Neural cell (in vitro differentiated cells): ENCODE data around the gene ZNF565. TPM values are rescaled to one million over a fixed set of nuclear protein-coding genes. Genes with fewer than 3 reads are reported as not detected.

Experiments
- H2AFZ ChIP-seq: fragments of 200-600, 300-800 bp; sonication (generic), shearing (Covaris generic); 2 replicates; pipeline ENCODE4 v1.6.0; 2014; ENCODE audit warnings: low read depth, mild to moderate bottlenecking, antibody characterized with exemption, low read length, moderate library complexity
- H3F3A ChIP-seq: fragments of 200-600 bp; shearing (Covaris generic); 2 replicates; pipeline ENCODE4 v1.6.1; 2016; ENCODE audit warnings: mild to moderate bottlenecking, moderate library complexity, mixed read lengths, antibody characterized with exemption, low read length; ENCODE audit not compliant: insufficient read depth, poor library complexity, severe bottlenecking
- H3K27ac ChIP-seq: fragments of 200-600, 300-800 bp; sonication (generic), shearing (Covaris generic); 2 replicates; pipeline ENCODE4 v1.5.1; 2014; ENCODE audit warnings: mild to moderate bottlenecking, low read length, moderate library complexity
- H3K27me3 ChIP-seq: fragments of 300-800, 200-600 bp; sonication (generic), shearing (Covaris generic); 2 replicates; pipeline ENCODE4 v1.6.0; 2014; ENCODE audit warnings: mild to moderate bottlenecking, low read depth, low read length, moderate library complexity; ENCODE audit not compliant: insufficient read depth
- H3K36me3 ChIP-seq: fragments of 300-800, 200-600 bp; sonication (generic), shearing (Covaris generic); 2 replicates; pipeline ENCODE4 v1.5.1; 2014; ENCODE audit warnings: mild to moderate bottlenecking, antibody characterized with exemption, low read length, moderate library complexity; ENCODE audit not compliant: insufficient read depth
- H3K4me2 ChIP-seq: fragments of 300-800, 200-600 bp; sonication (generic), shearing (Covaris generic); 2 replicates; pipeline ENCODE4 v1.6.0; 2014; ENCODE audit warnings: mild to moderate bottlenecking, low read length
- H3K4me3 ChIP-seq: fragments of 300-800, 200-600 bp; sonication (generic), shearing (Covaris generic); 2 replicates; pipeline ENCODE4 v1.5.1; 2014; ENCODE audit warnings: mild to moderate bottlenecking, low read length, moderate library complexity
- H3K79me2 ChIP-seq: fragments of 200-600 bp; shearing (Covaris generic); replicated peaks from 2 replicates; pipeline ENCODE4 v1.6.0; 2014; ENCODE audit warnings: mild to moderate bottlenecking, low read length, moderate library complexity; ENCODE audit not compliant: insufficient read depth
- H3K9ac ChIP-seq: fragments of 300-800, 200-600 bp; sonication (generic), shearing (Covaris generic); 2 replicates; pipeline ENCODE4 v1.6.1; 2016; ENCODE audit warnings: mild to moderate bottlenecking, low read length, mixed read lengths
- H3K9me2 ChIP-seq: fragments of 200-600 bp; shearing (Covaris generic); 2 replicates; pipeline ENCODE4 v1.6.1; 2016; ENCODE audit warnings: mild to moderate bottlenecking, low read length, mixed read lengths; ENCODE audit not compliant: insufficient read depth
- H3K9me3 ChIP-seq: fragments of 200-600, 300-800 bp; sonication (generic), shearing (Covaris generic); 2 replicates; pipeline ENCODE4 v1.6.1; 2016; ENCODE audit warnings: mild to moderate bottlenecking, mixed run types, low read length, moderate library complexity, mixed read lengths
- H4K20me1 ChIP-seq: fragments of 200-600 bp; shearing (Covaris generic); 2 replicates; pipeline ENCODE4 v1.6.1; 2016; ENCODE audit warnings: mild to moderate bottlenecking, mixed run types; ENCODE audit not compliant: insufficient read depth
- CTCF ChIP-seq: fragments of 450-650 bp; IDR thresholded peaks from 2 replicates; pipeline ENCODE4 v1.5.1; 2014; ENCODE audit warnings: antibody characterized with exemption, mild to moderate bottlenecking, moderate library complexity; ENCODE audit not compliant: poor library complexity, severe bottlenecking
- EP300 ChIP-seq: fragments of 450-650 bp; conservative IDR thresholded peaks from 2 replicates; pipeline ENCODE4 v1.6.1; 2014; ENCODE audit warnings: antibody characterized with exemption, mild to moderate bottlenecking, moderate library complexity; ENCODE audit not compliant: poor library complexity, severe bottlenecking
- EZH2 ChIP-seq: fragments of 200-600, 300-800 bp; shearing (Covaris generic), sonication (generic); IDR thresholded peaks from 2 replicates; pipeline ENCODE4 v1.6.1; 2014; ENCODE audit warnings: antibody characterized with exemption, low read length, borderline replicate concordance, mild to moderate bottlenecking; ENCODE audit not compliant: insufficient read depth, poor library complexity, severe bottlenecking
- MXI1 ChIP-seq: fragments of 450-650 bp; conservative IDR thresholded peaks from 2 replicates; pipeline ENCODE4 v1.6.1; 2014; ENCODE audit warnings: antibody characterized with exemption, mild to moderate bottlenecking; ENCODE audit not compliant: poor library complexity, severe bottlenecking
- POLR2AphosphoS5 ChIP-seq: IDR thresholded peaks from 2 replicates; pipeline ENCODE4 v1.6.1; 2012
- RAD21 ChIP-seq: fragments of 450-650 bp; conservative IDR thresholded peaks from 2 replicates; pipeline ENCODE4 v1.6.1; 2014; ENCODE audit warnings: antibody characterized with exemption, mild to moderate bottlenecking, moderate library complexity
- REST ChIP-seq: IDR thresholded peaks from 2 replicates; pipeline ENCODE4 v1.6.1; 2012; ENCODE audit warnings: borderline replicate concordance
- SMC3 ChIP-seq: fragments of 450-650 bp; conservative IDR thresholded peaks from 2 replicates; pipeline ENCODE4 v1.6.1; 2014; ENCODE audit warnings: antibody characterized with exemption, mild to moderate bottlenecking, moderate library complexity; ENCODE audit not compliant: poor library complexity
- TAF1 ChIP-seq: IDR thresholded peaks from 2 replicates; pipeline ENCODE4 v1.6.1; 2012; ENCODE audit warnings: low read depth
- polyA plus RNA-seq: library from polyadenylated mRNA; depleted of rRNA; stranded (reverse); fragments of >200 nt; gene quantifications from 2 replicates; pipeline ENCODE4 v1.2.3, GENCODE V29; 2014

Gene ZNF565
- polyA plus RNA-seq, 1 donor from 2014 or later, result 9.4 TPM

- no peak overlapping the region for H3K4me2 ChIP-seq
- H3K9ac ChIP-seq, result no peak overlapping the region
- no peaks in the 10 kb centered on the region for H3K27me3 ChIP-seq
- H3K4me3 ChIP-seq, result no peak overlapping the region
- H3K9me3 ChIP-seq, result peaks cover 10% of the 10 kb centered on the region
- H3K36me3 ChIP-seq, result peaks cover under 1% of the 10 kb centered on the region
- no peak overlapping the region for H3K27ac ChIP-seq
- no peak overlapping the region for H2AFZ ChIP-seq
- TF ChIP-seq MXI1 (no peak), REST (no peak), TAF1 (no peak), POLR2AphosphoS5 (no peak)
- H3F3A ChIP-seq, result no peaks in the 10 kb centered on the region
- no peaks in the 10 kb centered on the region for H3K9me2 ChIP-seq
- H3K79me2 ChIP-seq, result no peaks in the 10 kb centered on the region
- H4K20me1 ChIP-seq, result no peaks in the 10 kb centered on the region
Measured at GRCh38 chr19:36244066-36244465, 29.6 kb upstream of the ZNF565 start.

GRCh38 chr19:36236946-36237310 lies 22.5 kb upstream of the ZNF565 start:
- no peaks in the 10 kb centered on the region for H3K9me2 ChIP-seq
- H3K4me2 ChIP-seq, result no peak overlapping the region
- no peak overlapping the region for H3K27ac ChIP-seq
- H3F3A ChIP-seq, result no peaks in the 10 kb centered on the region
- H3K9ac ChIP-seq, result no peak overlapping the region
- peaks cover 19% of the 10 kb centered on the region for H3K9me3 ChIP-seq
- H3K79me2 ChIP-seq, result no peaks in the 10 kb centered on the region
- H3K27me3 ChIP-seq, result no peaks in the 10 kb centered on the region
- TF ChIP-seq TAF1, result no peak
- no peak for TF ChIP-seq REST
- TF ChIP-seq MXI1, result no peak
- TF ChIP-seq RAD21, result no peak
- no peak for TF ChIP-seq POLR2AphosphoS5
- TF ChIP-seq EP300, result no peak
- TF ChIP-seq EZH2, result no peak
- no peak for TF ChIP-seq SMC3
- no peak for TF ChIP-seq CTCF
- H3K4me3 ChIP-seq, result no peak overlapping the region
- H4K20me1 ChIP-seq, result no peaks in the 10 kb centered on the region
- peaks cover 55% of the 10 kb centered on the region for H3K36me3 ChIP-seq
- no peak overlapping the region for H2AFZ ChIP-seq
